ENCODE results near the gene GNG2. TPM values are rescaled to one million over a fixed set of nuclear protein-coding genes. Genes with fewer than 3 reads are reported as not detected.

GNG2 gene
- total and polyA plus RNA-seq, 10 of the 15 experiments (the other 5 are each of a cell fraction or from before 2014, with no cell fraction given) = 31.6 to 114 (median 66.4) TPM

GRCh38 chr14:52014601-52015267 is 154.3 kb downstream of the GNG2 start:
- CTCF ChIA-PET = interaction anchor here (0.6 to 2.7 kb wide), 6 partner anchors 12 to 117 kb away, joined by 3 to 20 read pairs (median 3); no protein-coding TSS in a partner anchor
- RAD21 ChIA-PET (ENCODE audit: unreplicated experiment) = no interaction called here

GRCh38 chr14:52015411-52016030 is 155.1 kb downstream of the GNG2 start:
- TF ChIP-seq CTCF (IDR thresholded peaks at IDR 0.05 in 2 of 3, conservative IDR thresholded peaks at IDR 0.05 in 1 of 3; ENCODE audit: control insufficient read depth in 2 of 3, extremely low read depth in 1 of 3, insufficient read depth in 1 of 3, low read depth in 3 of 3, low read length in 3 of 3) (peak; percentile 8 to 29 (median 21); a peak in 3 of 6 replicates), REST (IDR thresholded peaks at IDR 0.05; ENCODE audit: low read depth, low read length) (no peak)
- intact Hi-C loops (cut with micrococcal nuclease; ENCODE audit: unreplicated experiment) = no loop called here
- peak; percentile 50 for ATAC-seq

More at GRCh38 chr14:52014601-52015267, 154.3 kb downstream of the GNG2 start:
- Histone ChIP-seq H3K27ac (ENCODE audit: control insufficient read depth, insufficient read depth) (no peak overlapping the region), H3K4me2 (ENCODE audit: control insufficient read depth, insufficient read depth) (no peak overlapping the region), H3K9ac (ENCODE audit: control insufficient read depth, insufficient read depth, low read length) (no peak overlapping the region), H3K36me3 (ENCODE audit: control insufficient read depth in 2 of 2, insufficient read depth in 2 of 2, low read length in 1 of 2) (peaks cover 7 to 9% of the 10 kb centered on the region in 2 experiments; a peak in 3 of 4 replicates), H3K9me3 (replicated peaks; ENCODE audit: control insufficient read depth, insufficient read depth, low read length) (no peaks in the 10 kb centered on the region), H3K79me2 (ENCODE audit: control insufficient read depth, insufficient read depth, low read length) (no peaks in the 10 kb centered on the region), H3K4me3 (no peak overlapping the region), H3K27me3 (replicated peaks in 1 of 2; ENCODE audit: control insufficient read depth in 2 of 2, insufficient read depth in 2 of 2, low read length in 1 of 2) (no peaks in the 10 kb centered on the region), H4K20me1 (ENCODE audit: control insufficient read depth, insufficient read depth) (no peaks in the 10 kb centered on the region), H2AFZ (ENCODE audit: control insufficient read depth, low read depth, low read length) (no peak overlapping the region), H3K4me1 (ENCODE audit: control insufficient read depth, insufficient read depth, low read length) (no peaks in the 10 kb centered on the region)
- WGBS (ENCODE audit: insufficient coverage, insufficient replicate concordance, low lambda C conversion rate, missing lambda C conversion rate) = 76% methylated on average over 15 of the region's 15 CpGs
- in situ Hi-C loops (cut with MboI) = no loop called here
- no TSS peak for BruUV-seq (replicated peaks)
- ChIA-PET POLR2A (no interaction called here), SMC1A (ENCODE audit: uncharacterized antibody, unreplicated experiment) (interaction anchor here (0.8 kb wide), 1 partner anchor 17 kb away, joined by 3 read pairs; no protein-coding TSS in a partner anchor)
- FAIRE-seq (no peak), ATAC-seq (no peak), DNase-seq (ENCODE audit: low read depth, low spot score) (no peak)
- intact Hi-C loops (cut with micrococcal nuclease; ENCODE audit: unreplicated experiment) = no loop called here
- TF ChIP-seq CREM (IDR thresholded peaks at IDR 0.05; ENCODE audit: low read depth) = no peak
- TF ChIP-seq NR2C2 (IDR thresholded peaks at IDR 0.05; ENCODE audit: borderline replicate concordance, control insufficient read depth, insufficient read length, low read depth) = no peak

More at GRCh38 chr14:52015411-52016030, 155.1 kb downstream of the GNG2 start:
- ChIA-PET SMC1A (ENCODE audit: uncharacterized antibody, unreplicated experiment) (interaction anchor here (1.2 kb wide), 1 partner anchor 10 kb away, joined by 3 read pairs; no protein-coding TSS in a partner anchor), POLR2A (no interaction called here), CTCF (interaction anchor here (1.1 to 2.7 kb wide), 5 partner anchors 13 to 256 kb away, joined by 3 to 20 read pairs (median 3); no protein-coding TSS in a partner anchor), RAD21 (ENCODE audit: unreplicated experiment) (no interaction called here)
- Histone ChIP-seq H3K4me3 (no peak overlapping the region), H3K36me3 (ENCODE audit: control insufficient read depth in 2 of 2, insufficient read depth in 2 of 2, low read length in 1 of 2) (peaks cover 7 to 9% of the 10 kb centered on the region in 2 experiments; a peak in 3 of 4 replicates), H3K4me2 (ENCODE audit: control insufficient read depth, insufficient read depth) (no peak overlapping the region), H3K9me3 (replicated peaks; ENCODE audit: control insufficient read depth, insufficient read depth, low read length) (no peaks in the 10 kb centered on the region), H3K9ac (ENCODE audit: control insufficient read depth, insufficient read depth, low read length) (no peak overlapping the region), H3K27ac (ENCODE audit: control insufficient read depth, insufficient read depth) (no peak overlapping the region), H3K79me2 (ENCODE audit: control insufficient read depth, insufficient read depth, low read length) (no peaks in the 10 kb centered on the region), H2AFZ (ENCODE audit: control insufficient read depth, low read depth, low read length) (no peak overlapping the region), H3K27me3 (replicated peaks in 1 of 2; ENCODE audit: control insufficient read depth in 2 of 2, insufficient read depth in 2 of 2, low read length in 1 of 2) (no peaks in the 10 kb centered on the region), H3K4me1 (ENCODE audit: control insufficient read depth, insufficient read depth, low read length) (no peaks in the 10 kb centered on the region), H4K20me1 (ENCODE audit: control insufficient read depth, insufficient read depth) (no peaks in the 10 kb centered on the region)
- BruUV-seq (replicated peaks) = no TSS peak
- FAIRE-seq = no peak
- in situ Hi-C loops (cut with MboI) = no loop called here
- WGBS (ENCODE audit: insufficient coverage, insufficient replicate concordance, low lambda C conversion rate, missing lambda C conversion rate) = 86% methylated on average over 8 of the region's 8 CpGs
- no peak for DNase-seq (ENCODE audit: low read depth, low spot score)
